ENCODE measurements around the gene COL25A1.

GRCh38 chr4:108838451-108838850 is 464.0 kb downstream of the COL25A1 start:
- TF ChIP-seq, protein P1, sequence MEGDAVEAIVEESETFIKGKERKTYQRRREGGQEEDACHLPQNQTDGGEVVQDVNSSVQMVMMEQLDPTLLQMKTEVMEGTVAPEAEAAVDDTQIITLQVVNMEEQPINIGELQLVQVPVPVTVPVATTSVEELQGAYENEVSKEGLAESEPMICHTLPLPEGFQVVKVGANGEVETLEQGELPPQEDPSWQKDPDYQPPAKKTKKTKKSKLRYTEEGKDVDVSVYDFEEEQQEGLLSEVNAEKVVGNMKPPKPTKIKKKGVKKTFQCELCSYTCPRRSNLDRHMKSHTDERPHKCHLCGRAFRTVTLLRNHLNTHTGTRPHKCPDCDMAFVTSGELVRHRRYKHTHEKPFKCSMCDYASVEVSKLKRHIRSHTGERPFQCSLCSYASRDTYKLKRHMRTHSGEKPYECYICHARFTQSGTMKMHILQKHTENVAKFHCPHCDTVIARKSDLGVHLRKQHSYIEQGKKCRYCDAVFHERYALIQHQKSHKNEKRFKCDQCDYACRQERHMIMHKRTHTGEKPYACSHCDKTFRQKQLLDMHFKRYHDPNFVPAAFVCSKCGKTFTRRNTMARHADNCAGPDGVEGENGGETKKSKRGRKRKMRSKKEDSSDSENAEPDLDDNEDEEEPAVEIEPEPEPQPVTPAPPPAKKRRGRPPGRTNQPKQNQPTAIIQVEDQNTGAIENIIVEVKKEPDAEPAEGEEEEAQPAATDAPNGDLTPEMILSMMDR (IDR thresholded peaks at IDR 0.05; ENCODE audit: low read depth, low read length): no peak
- no peak for TF ChIP-seq POLR2A (IDR thresholded peaks at IDR 0.05; ENCODE audit: extremely low read depth, insufficient read length)

Data from NB4 (cell line).